Parathyroid adenoma (tissue), 2 donors: ENCODE measurements around the gene MYL2.

Experiments
- H2AFZ ChIP-seq: fragments of 300-600 bp; sonication (generic); one replicate; pipeline ENCODE4 v1.7.0; 2017; ENCODE audit warnings: antibody characterized with exemption, mild to moderate bottlenecking
- H3K27ac ChIP-seq: fragments of 300-600 bp; sonication (generic); one replicate; pipeline ENCODE4 v1.7.0; 2017
- H3K27me3 ChIP-seq: fragments of 300-600 bp; sonication (generic); one replicate; pipeline ENCODE4 v1.7.0; 2017; ENCODE audit warnings: low read length; ENCODE audit not compliant: control insufficient read depth, insufficient read depth
- H3K36me3 ChIP-seq: fragments of 300-600 bp; sonication (generic); one replicate; pipeline ENCODE4 v1.7.0; 2017; ENCODE audit warnings: low read length; ENCODE audit not compliant: control insufficient read depth, insufficient read depth
- H3K4me1 ChIP-seq: fragments of 300-600 bp; sonication (generic); one replicate; pipeline ENCODE4 v1.7.0; 2017; ENCODE audit warnings: control low read depth
- H3K4me2 ChIP-seq: fragments of 300-600 bp; sonication (generic); one replicate; pipeline ENCODE4 v1.7.0; 2017; ENCODE audit warnings: low read length
- H3K4me3 ChIP-seq: fragments of 300-600 bp; sonication (generic); one replicate; pipeline ENCODE4 v1.7.0; 2017; ENCODE audit warnings: low read depth, low read length
- H3K79me2 ChIP-seq: fragments of 300-600 bp; sonication (generic); one replicate; pipeline ENCODE4 v1.7.0; 2017; ENCODE audit warnings: control low read depth
- H3K9ac ChIP-seq: fragments of 300-600 bp; sonication (generic); one replicate; pipeline ENCODE4 v1.7.0; 2017; ENCODE audit warnings: mild to moderate bottlenecking
- H3K9me3 ChIP-seq: fragments of 300-600 bp; sonication (generic); one replicate; pipeline ENCODE4 v1.7.0; 2017; ENCODE audit warnings: low read length; ENCODE audit not compliant: control insufficient read depth
- TF ChIP-seq, protein P1 (sequence below): fragments of 300-600 bp; sonication (generic); IDR thresholded peaks from one replicate; pipeline ENCODE4 v1.7.0; 2017; ENCODE audit warnings: antibody characterized with exemption, mild to moderate bottlenecking
- donor health status: primary hyperparathyroidism.

Gene MYL2

DNA sequence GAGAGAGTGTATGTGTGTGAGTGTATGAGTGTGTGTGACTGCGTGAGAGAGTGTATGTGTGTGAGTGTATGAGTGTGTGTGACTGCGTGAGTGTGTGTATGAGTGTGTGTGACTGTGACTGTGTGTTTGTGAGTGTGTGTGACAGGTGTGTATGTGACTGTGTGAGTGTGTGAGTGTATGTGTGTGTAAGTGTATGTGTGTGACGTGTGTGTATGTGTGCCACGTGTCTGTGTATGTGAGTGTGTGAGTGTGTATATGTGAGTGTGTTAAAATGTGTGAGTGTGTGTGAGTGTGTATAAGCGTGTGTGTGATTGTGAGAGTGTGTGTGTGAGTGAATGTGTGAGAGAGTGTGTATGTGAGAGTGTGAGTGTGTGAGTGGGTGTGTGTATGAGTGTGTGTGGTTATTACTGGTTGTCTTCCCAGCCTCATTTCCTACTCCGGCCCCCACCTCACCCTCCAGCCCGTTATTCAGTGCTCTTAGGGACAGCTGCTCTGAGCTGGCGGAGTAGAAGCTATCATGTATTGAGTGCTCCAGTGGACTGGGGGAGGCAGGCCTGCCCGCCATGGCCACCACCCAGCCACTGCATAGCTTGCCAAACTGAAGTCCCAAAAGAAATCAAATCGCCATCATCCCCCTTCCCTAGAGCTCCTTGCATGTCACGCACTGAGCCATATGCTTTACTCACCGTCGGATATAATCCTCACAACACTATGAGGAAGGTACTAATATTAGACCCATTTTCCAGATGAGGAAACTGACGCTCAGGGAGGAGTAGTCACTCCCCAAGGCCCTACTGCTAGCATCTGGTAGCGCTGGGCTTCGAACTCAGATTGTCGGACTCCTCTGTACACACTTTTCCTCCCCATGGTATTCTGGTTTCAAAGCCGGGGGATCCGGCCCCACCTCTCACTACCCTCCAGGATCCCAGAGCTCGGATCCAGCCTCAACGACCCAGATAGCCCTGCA lies 10.3 kb upstream of the MYL2 start:
- TF ChIP-seq, protein P1, sequence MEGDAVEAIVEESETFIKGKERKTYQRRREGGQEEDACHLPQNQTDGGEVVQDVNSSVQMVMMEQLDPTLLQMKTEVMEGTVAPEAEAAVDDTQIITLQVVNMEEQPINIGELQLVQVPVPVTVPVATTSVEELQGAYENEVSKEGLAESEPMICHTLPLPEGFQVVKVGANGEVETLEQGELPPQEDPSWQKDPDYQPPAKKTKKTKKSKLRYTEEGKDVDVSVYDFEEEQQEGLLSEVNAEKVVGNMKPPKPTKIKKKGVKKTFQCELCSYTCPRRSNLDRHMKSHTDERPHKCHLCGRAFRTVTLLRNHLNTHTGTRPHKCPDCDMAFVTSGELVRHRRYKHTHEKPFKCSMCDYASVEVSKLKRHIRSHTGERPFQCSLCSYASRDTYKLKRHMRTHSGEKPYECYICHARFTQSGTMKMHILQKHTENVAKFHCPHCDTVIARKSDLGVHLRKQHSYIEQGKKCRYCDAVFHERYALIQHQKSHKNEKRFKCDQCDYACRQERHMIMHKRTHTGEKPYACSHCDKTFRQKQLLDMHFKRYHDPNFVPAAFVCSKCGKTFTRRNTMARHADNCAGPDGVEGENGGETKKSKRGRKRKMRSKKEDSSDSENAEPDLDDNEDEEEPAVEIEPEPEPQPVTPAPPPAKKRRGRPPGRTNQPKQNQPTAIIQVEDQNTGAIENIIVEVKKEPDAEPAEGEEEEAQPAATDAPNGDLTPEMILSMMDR, result no peak
- no peaks in the 10 kb centered on the region for H3K36me3 ChIP-seq
- no peak overlapping the region for H3K4me3 ChIP-seq
- no peak overlapping the region for H3K4me2 ChIP-seq
- no peaks in the 10 kb centered on the region for H3K27me3 ChIP-seq
- H3K79me2 ChIP-seq, result no peaks in the 10 kb centered on the region
- no peak overlapping the region for H3K27ac ChIP-seq
- no peaks in the 10 kb centered on the region for H3K4me1 ChIP-seq
- no peak overlapping the region for H2AFZ ChIP-seq
- no peaks in the 10 kb centered on the region for H3K9me3 ChIP-seq
- no peak overlapping the region for H3K9ac ChIP-seq

GRCh38 chr12:110929818-110930217 lies 9.4 kb upstream of the MYL2 start:
- H3K79me2 ChIP-seq, result no peaks in the 10 kb centered on the region
- H3K4me3 ChIP-seq, result no peak overlapping the region
- H2AFZ ChIP-seq, result no peak overlapping the region
- no peaks in the 10 kb centered on the region for H3K4me1 ChIP-seq
- no peaks in the 10 kb centered on the region for H3K9me3 ChIP-seq
- H3K9ac ChIP-seq, result no peak overlapping the region
- TF ChIP-seq, protein P1, result no peak
- no peak overlapping the region for H3K4me2 ChIP-seq
- H3K36me3 ChIP-seq, result no peaks in the 10 kb centered on the region
- no peak overlapping the region for H3K27ac ChIP-seq
- no peaks in the 10 kb centered on the region for H3K27me3 ChIP-seq

GRCh38 chr12:110928700-110929099 lies 8.3 kb upstream of the MYL2 start:
- Histone ChIP-seq H3K4me2 (no peak overlapping the region), H3K27ac (no peak overlapping the region), H3K27me3 (no peaks in the 10 kb centered on the region), H3K4me1 (no peaks in the 10 kb centered on the region), H3K9me3 (no peaks in the 10 kb centered on the region), H2AFZ (no peak overlapping the region), H3K79me2 (no peaks in the 10 kb centered on the region), H3K4me3 (no peak overlapping the region), H3K9ac (no peak overlapping the region), H3K36me3 (no peaks in the 10 kb centered on the region)
- TF ChIP-seq, protein P1, result no peak

DNA sequence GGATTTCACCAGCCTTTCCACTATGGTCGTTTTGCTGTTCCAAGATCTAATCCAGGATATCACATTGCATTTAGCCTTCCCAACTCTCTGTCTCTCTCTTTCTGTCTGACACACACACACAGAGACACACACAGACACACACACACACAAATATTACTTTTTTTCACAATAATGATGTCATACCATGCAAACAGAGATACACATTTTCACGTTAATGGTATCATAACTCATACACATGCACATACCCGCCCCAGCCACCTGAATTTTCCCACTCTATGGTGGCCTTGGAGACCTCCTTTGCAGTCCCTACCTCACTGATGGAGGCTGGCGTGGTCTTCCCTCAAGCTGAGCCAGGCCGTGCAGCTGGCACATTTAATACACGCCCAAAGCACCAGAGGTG lies 7.2 kb upstream of the MYL2 start:
- TF ChIP-seq, protein P1, result no peak
- H3K36me3 ChIP-seq, result no peaks in the 10 kb centered on the region
- H3K79me2 ChIP-seq, result no peaks in the 10 kb centered on the region
- no peaks in the 10 kb centered on the region for H3K4me1 ChIP-seq
- H3K4me3 ChIP-seq, result no peak overlapping the region
- no peak overlapping the region for H3K27ac ChIP-seq
- H3K4me2 ChIP-seq, result no peak overlapping the region
- H3K9me3 ChIP-seq, result no peaks in the 10 kb centered on the region
- H3K9ac ChIP-seq, result no peak overlapping the region
- H3K27me3 ChIP-seq, result no peaks in the 10 kb centered on the region
- no peak overlapping the region for H2AFZ ChIP-seq
